Adipocyte (in vitro differentiated cells): ENCODE data around the gene SNAP91.

Source experiments
- DNase-seq: peaks from one replicate; pipeline ENCODE4 v3.0.0-alpha.2; 2015; ENCODE audit warnings: low read depth
- H3K27me3 ChIP-seq: replicated peaks from 2 replicates; pipeline ENCODE4 v1.7.0; 2013; ENCODE audit warnings: mild to moderate bottlenecking, low read length, moderate library complexity; ENCODE audit not compliant: control insufficient read depth, insufficient read depth
- H3K36me3 ChIP-seq: 2 replicates; pipeline ENCODE4 v1.7.0; 2013; ENCODE audit warnings: low read length, mild to moderate bottlenecking, moderate library complexity; ENCODE audit not compliant: control insufficient read depth, insufficient read depth, severe bottlenecking
- H3K4me1 ChIP-seq: 2 replicates; pipeline ENCODE4 v1.7.0; 2013; ENCODE audit warnings: mild to moderate bottlenecking, low read length, moderate library complexity; ENCODE audit not compliant: control insufficient read depth, insufficient read depth
- H3K4me3 ChIP-seq: 2 replicates; pipeline ENCODE4 v1.7.0; 2013; ENCODE audit warnings: mild to moderate bottlenecking, low read length, moderate library complexity
- H3K9ac ChIP-seq: 2 replicates; pipeline ENCODE4 v1.7.0; 2013; ENCODE audit warnings: mild to moderate bottlenecking, low read length, moderate library complexity
- H3K9me3 ChIP-seq: 2 replicates; pipeline ENCODE4 v1.7.0; 2013; ENCODE audit warnings: mild to moderate bottlenecking, low read length, moderate library complexity; ENCODE audit not compliant: control insufficient read depth

SNAP91 gene

GRCh38 chr6:83615025-83615999 lies 93.6 kb downstream of the SNAP91 start:
- no peaks in the 10 kb centered on the region for H3K36me3 ChIP-seq
- no peak overlapping the region for H3K9ac ChIP-seq
- H3K27me3 ChIP-seq = no peaks in the 10 kb centered on the region
- H3K9me3 ChIP-seq = no peaks in the 10 kb centered on the region
- H3K4me3 ChIP-seq = no peak overlapping the region
- peak; percentile 70 for DNase-seq
- no peaks in the 10 kb centered on the region for H3K4me1 ChIP-seq

- Histone ChIP-seq H3K9me3 (no peaks in the 10 kb centered on the region), H3K9ac (no peak overlapping the region), H3K36me3 (no peaks in the 10 kb centered on the region), H3K4me1 (no peaks in the 10 kb centered on the region), H3K4me3 (no peak overlapping the region), H3K27me3 (no peaks in the 10 kb centered on the region)
- DNase-seq = no peak
Observed at GRCh38 chr6:83613378-83613777, 95.5 kb downstream of the SNAP91 start.

- Histone ChIP-seq H3K27me3 (no peaks in the 10 kb centered on the region), H3K4me1 (no peaks in the 10 kb centered on the region), H3K9ac (no peak overlapping the region), H3K9me3 (no peaks in the 10 kb centered on the region), H3K36me3 (no peaks in the 10 kb centered on the region), H3K4me3 (no peak overlapping the region)
- DNase-seq = no peak
Observed at GRCh38 chr6:83609248-83609647, 99.7 kb downstream of the SNAP91 start.

- no peaks in the 10 kb centered on the region for H3K4me1 ChIP-seq
Observed at GRCh38 chr6:83605517-83605916, 103.4 kb downstream of the SNAP91 start.

GRCh38 chr6:83603551-83603950 lies 105.3 kb downstream of the SNAP91 start:
- Histone ChIP-seq H3K27me3 (no peaks in the 10 kb centered on the region), H3K9ac (no peak overlapping the region), H3K4me1 (no peaks in the 10 kb centered on the region), H3K9me3 (no peaks in the 10 kb centered on the region), H3K4me3 (no peak overlapping the region), H3K36me3 (no peaks in the 10 kb centered on the region)
- DNase-seq = no peak

More at GRCh38 chr6:83605517-83605916, 103.4 kb downstream of the SNAP91 start:
- H3K27me3 ChIP-seq = no peaks in the 10 kb centered on the region
- H3K4me3 ChIP-seq = no peak overlapping the region
- H3K9me3 ChIP-seq = no peaks in the 10 kb centered on the region
- no peak overlapping the region for H3K9ac ChIP-seq
- H3K36me3 ChIP-seq = no peaks in the 10 kb centered on the region
- DNase-seq = no peak

DNA sequence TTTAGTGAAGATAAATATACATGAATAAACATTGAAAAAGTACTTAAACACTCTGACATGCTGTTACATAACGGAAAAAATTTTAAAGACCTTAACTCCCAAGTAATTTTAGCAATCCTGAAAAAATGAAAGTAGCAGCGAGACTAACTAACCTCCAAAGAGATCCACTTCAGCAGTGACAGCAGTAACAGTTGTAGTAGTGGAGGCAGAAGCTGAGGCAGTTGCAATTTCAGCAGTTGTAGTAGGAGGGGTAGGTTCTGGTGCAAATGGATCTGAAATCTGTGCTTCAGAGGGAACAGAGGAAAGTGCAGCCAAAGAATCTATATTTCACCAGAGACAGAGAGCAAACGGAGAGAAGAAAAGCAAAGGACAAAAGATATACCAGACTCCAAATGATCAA lies 107.8 kb downstream of the SNAP91 start:
- H3K9ac ChIP-seq = peak overlapping the region; percentile 23
- H3K9me3 ChIP-seq = no peaks in the 10 kb centered on the region
- H3K27me3 ChIP-seq = no peaks in the 10 kb centered on the region
- no peaks in the 10 kb centered on the region for H3K36me3 ChIP-seq
- peak overlapping the region; percentile 49 for H3K4me3 ChIP-seq
- DNase-seq = no peak
- H3K4me1 ChIP-seq = no peaks in the 10 kb centered on the region

- Histone ChIP-seq H3K27me3 (no peaks in the 10 kb centered on the region), H3K9ac (no peak overlapping the region), H3K36me3 (no peaks in the 10 kb centered on the region), H3K9me3 (no peaks in the 10 kb centered on the region), H3K4me1 (no peaks in the 10 kb centered on the region), H3K4me3 (peak overlapping the region; percentile 49)
- DNase-seq = no peak
Observed at GRCh38 chr6:83600459-83600858, 108.4 kb downstream of the SNAP91 start.

DNA sequence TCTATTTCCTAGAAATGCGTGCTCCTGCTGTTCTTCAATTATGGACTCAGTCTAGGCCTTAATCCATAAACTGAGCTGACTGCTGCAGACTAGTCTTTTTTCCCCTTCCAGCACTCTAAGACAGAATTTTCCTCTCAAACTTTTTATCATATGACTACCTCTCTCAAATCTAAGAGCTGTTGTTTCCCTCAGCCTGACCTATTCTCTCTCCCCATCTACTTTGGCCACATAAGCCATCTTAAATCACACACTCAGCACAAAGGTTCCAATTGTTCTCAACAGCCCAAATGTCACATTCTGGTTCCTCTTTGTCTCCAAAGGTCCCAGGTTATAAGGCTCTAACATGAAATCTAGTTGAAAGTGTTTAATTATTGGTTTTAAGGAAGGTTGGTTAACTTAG lies 111.4 kb downstream of the SNAP91 start:
- no peak for DNase-seq
- Histone ChIP-seq H3K27me3 (no peaks in the 10 kb centered on the region), H3K9me3 (no peaks in the 10 kb centered on the region), H3K4me1 (no peaks in the 10 kb centered on the region), H3K36me3 (no peaks in the 10 kb centered on the region), H3K9ac (no peak overlapping the region), H3K4me3 (no peak overlapping the region)

DNA sequence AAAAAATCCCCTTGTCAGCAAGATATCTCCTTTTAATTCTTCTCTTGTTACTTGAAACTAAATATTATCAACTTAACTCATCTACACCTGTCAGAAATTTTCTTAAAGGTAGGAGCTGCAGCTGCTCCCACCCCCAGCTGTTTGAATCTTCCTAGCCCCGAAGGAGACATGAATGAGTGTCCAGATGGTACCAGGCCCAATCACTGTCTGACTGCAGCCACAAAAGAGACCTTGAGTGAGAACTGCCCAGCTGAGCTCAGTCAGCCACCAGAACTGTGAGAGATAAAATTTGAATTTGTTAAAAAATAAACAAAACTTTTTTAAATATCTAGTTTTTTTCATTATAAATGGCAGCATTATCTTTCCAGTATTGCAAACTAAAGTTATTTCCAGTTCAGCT lies 111.8 kb downstream of the SNAP91 start:
- H3K4me3 ChIP-seq = no peak overlapping the region
- H3K36me3 ChIP-seq = no peaks in the 10 kb centered on the region
- no peak overlapping the region for H3K9ac ChIP-seq
- H3K4me1 ChIP-seq = no peaks in the 10 kb centered on the region
- no peak for DNase-seq
- no peaks in the 10 kb centered on the region for H3K27me3 ChIP-seq
- H3K9me3 ChIP-seq = no peaks in the 10 kb centered on the region

- Histone ChIP-seq H3K4me3 (no peak overlapping the region), H3K27me3 (no peaks in the 10 kb centered on the region), H3K4me1 (peaks cover 4% of the 10 kb centered on the region), H3K9me3 (no peaks in the 10 kb centered on the region), H3K9ac (no peak overlapping the region), H3K36me3 (no peaks in the 10 kb centered on the region)
- DNase-seq = no peak
Observed at GRCh38 chr6:83594941-83595340, 114.0 kb downstream of the SNAP91 start.

DNA sequence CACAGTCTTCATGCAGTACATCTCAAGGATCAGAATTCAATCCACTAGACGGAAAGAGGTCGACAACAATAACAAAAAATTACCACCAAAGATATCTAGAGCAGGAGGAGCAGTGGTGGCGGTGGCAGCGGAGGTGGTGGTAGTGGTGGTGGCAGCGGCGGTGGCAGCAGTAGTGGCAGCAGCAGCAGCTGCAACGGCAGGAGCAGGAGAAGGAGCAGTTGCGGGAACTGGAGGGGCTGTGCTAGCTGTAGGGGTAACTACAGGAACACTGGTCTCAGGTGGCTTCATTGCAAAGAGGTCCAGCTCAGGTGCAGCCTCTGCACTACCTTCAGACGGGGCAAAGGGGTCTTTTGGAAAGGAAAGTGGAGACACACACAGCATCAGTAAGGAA lies 115.5 kb downstream of the SNAP91 start:
- no peak for DNase-seq
- no peaks in the 10 kb centered on the region for H3K9me3 ChIP-seq
- no peak overlapping the region for H3K9ac ChIP-seq
- H3K27me3 ChIP-seq = no peaks in the 10 kb centered on the region
- H3K36me3 ChIP-seq = no peaks in the 10 kb centered on the region
- H3K4me1 ChIP-seq = peaks cover 6% of the 10 kb centered on the region
- no peak overlapping the region for H3K4me3 ChIP-seq
